ENCODE measurements around the gene FKBP3. TPM values are rescaled to one million over a fixed set of nuclear protein-coding genes. Genes with fewer than 3 reads are reported as not detected.
A peak's percentile ranks its signal among the peaks of the same experiment; 100 is the strongest.

The FKBP3 gene
- total and polyA plus RNA-seq, 2 donors (not counting 1 experiment from before 2014, with no cell fraction given): 18.5 to 58.7 TPM

DNA sequence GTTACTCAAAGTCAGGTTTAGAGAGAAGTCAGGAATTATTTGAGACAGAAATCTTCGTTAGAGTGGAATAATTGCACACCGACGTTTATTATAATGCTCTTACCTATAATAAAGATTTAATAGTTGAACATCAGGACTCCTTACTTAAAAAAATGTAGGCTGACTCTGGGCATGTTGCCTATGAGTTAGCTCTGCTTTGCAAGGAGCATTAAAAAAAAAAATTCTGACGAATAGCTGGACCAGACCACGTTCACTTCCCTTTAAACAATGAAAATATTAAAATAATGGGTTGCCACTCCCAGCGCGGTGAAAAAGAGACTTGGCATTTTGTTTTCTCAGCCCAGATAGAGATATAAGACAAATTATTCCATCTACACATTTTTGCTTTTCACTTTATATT lies 875 bp upstream of the FKBP3 start:
- no peaks in the 10 kb centered on the region for H4K20me1 ChIP-seq (ENCODE audit: control insufficient read depth, insufficient read depth, low read length, poor library complexity, severe bottlenecking)
- CTCF ChIA-PET: interaction anchor here (0.8 to 1.9 kb wide), 6 partner anchors 50 to 173 kb away, joined by 3 to 8 read pairs (median 4); partner anchors contain the start of genes KLHL28, MIS18BP1 and TOGARAM1
- peak overlapping the region; percentile 97 for H3K9ac ChIP-seq (ENCODE audit: low read length)
- peak overlapping the region; percentile 93 for H3K4me2 ChIP-seq (replicated peaks; ENCODE audit: low read depth, low read length, poor library complexity, severe bottlenecking)
- peak overlapping the region; percentile 99 for H2AFZ ChIP-seq (ENCODE audit: insufficient read depth, low read depth, low read length, poor library complexity, severe bottlenecking)
- peak overlapping the region; percentile 85 to 91 for H3K27ac ChIP-seq (ENCODE audit: low read length in 2 of 2)
- POLR2A ChIA-PET: interaction anchor here (1.6 to 3.0 kb wide), 2 partner anchors 118 to 173 kb away, joined by 8 to 15 read pairs; partner anchors contain the start of genes KLHL28, MIS18BP1 and TOGARAM1
- WGBS (ENCODE audit: insufficient coverage): 0% methylated on average over 1 of the region's 7 CpGs
- DNase-seq: no peak
- intact Hi-C loops (cut with micrococcal nuclease): loop anchor here (5.0 kb wide), 1 partner anchor 132 kb away; no protein-coding TSS in a partner anchor
- no peaks in the 10 kb centered on the region for H3K36me3 ChIP-seq (replicated peaks in 1 of 2; ENCODE audit: control extremely low read depth in 1 of 2, control insufficient read depth in 1 of 2, extremely low read depth in 1 of 2, insufficient read depth in 2 of 2, low read length in 1 of 2)
- Mint-ChIP-seq H3K27ac (peak overlapping the region; percentile 99), H3K27me3 (no peaks in the 10 kb centered on the region), H3K9me3 (ENCODE audit: insufficient read depth) (no peaks in the 10 kb centered on the region), H3K4me3 (peak overlapping the region; percentile 94), H3K4me1 (peaks cover 39% of the 10 kb centered on the region)
- TF ChIP-seq EZH2 (IDR thresholded peaks at IDR 0.05; ENCODE audit: borderline replicate concordance, insufficient read depth, low read depth, low read length, poor library complexity, severe bottlenecking) (no peak), CTCF (IDR thresholded peaks at IDR 0.05) (no peak)
- H3K79me2 ChIP-seq (ENCODE audit: control insufficient read depth, insufficient read depth, low read length): peaks cover 60% of the 10 kb centered on the region
- H3K4me3 ChIP-seq (ENCODE audit: control extremely low read depth in 1 of 5, extremely low read depth in 1 of 5, insufficient read depth in 1 of 5, low read depth in 2 of 5, low read length in 4 of 5): peak overlapping the region; percentile 79 to 99 (median 90)
- H3K4me1 ChIP-seq (ENCODE audit: control insufficient read depth in 2 of 2, insufficient read depth in 2 of 2, low read length in 2 of 2): peaks cover 23 to 27% of the 10 kb centered on the region in 2 donors
- H3K27me3 ChIP-seq (replicated peaks in 1 of 4; ENCODE audit: control extremely low read depth in 1 of 4, control insufficient read depth in 3 of 4, insufficient read depth in 4 of 4, low read length in 3 of 4): no peaks in the 10 kb centered on the region
- no peaks in the 10 kb centered on the region for H3K9me3 ChIP-seq (ENCODE audit: control extremely low read depth in 1 of 3, control insufficient read depth in 2 of 3, insufficient read depth in 1 of 3, low read length in 2 of 3)
- no peak for ATAC-seq (ENCODE audit: low read depth)

DNA sequence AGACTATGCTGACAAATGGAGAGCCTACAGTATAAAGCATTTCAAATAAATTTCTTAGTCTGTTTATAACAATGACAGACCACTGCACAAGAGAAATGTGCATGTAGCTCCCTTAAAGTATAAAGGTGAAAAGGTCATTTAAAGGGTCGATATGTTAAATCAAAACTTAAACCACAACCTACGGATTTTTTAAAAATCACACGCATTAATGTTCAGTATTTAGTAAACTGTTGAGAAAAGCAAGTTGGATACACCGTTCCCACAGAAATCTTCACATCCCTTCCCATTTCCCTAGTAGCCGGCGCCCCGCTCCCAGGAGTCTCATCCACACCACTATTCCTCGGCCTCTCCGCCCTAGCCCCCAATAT lies 614 bp downstream of the FKBP3 start:
- peak overlapping the region; percentile 94 for H3K4me3 Mint-ChIP-seq
- peak overlapping the region; percentile 62 to 85 for H3K27ac ChIP-seq (ENCODE audit: low read length in 2 of 2)
- no peaks in the 10 kb centered on the region for H3K27me3 Mint-ChIP-seq
- H3K36me3 ChIP-seq (replicated peaks in 1 of 2; ENCODE audit: control extremely low read depth in 1 of 2, control insufficient read depth in 1 of 2, extremely low read depth in 1 of 2, insufficient read depth in 2 of 2, low read length in 1 of 2): peaks cover 0 to 3% of the 10 kb centered on the region in 2 experiments
- WGBS (ENCODE audit: insufficient coverage): 3% methylated on average over 7 of the region's 9 CpGs
- peak overlapping the region; percentile 99 for H3K27ac Mint-ChIP-seq
- intact Hi-C loops (cut with micrococcal nuclease): loop anchor here (1.0 to 5.0 kb wide), 5 partner anchors 36 to 236 kb away; partner anchors contain the start of genes MIS18BP1, PRPF39 and TOGARAM1
- H3K4me1 Mint-ChIP-seq: peaks cover 38% of the 10 kb centered on the region
- H2AFZ ChIP-seq (ENCODE audit: insufficient read depth, low read depth, low read length, poor library complexity, severe bottlenecking): peak overlapping the region; percentile 99
- H3K9me3 ChIP-seq (ENCODE audit: control extremely low read depth in 1 of 3, control insufficient read depth in 2 of 3, insufficient read depth in 1 of 3, low read length in 2 of 3): no peaks in the 10 kb centered on the region
- peak overlapping the region; percentile 67 to 99 (median 89) for H3K4me3 ChIP-seq (ENCODE audit: control extremely low read depth in 1 of 5, extremely low read depth in 1 of 5, insufficient read depth in 1 of 5, low read depth in 2 of 5, low read length in 4 of 5)
- TF ChIP-seq CTCF (IDR thresholded peaks at IDR 0.05): no peak
- no peak for TF ChIP-seq EZH2 (IDR thresholded peaks at IDR 0.05; ENCODE audit: borderline replicate concordance, insufficient read depth, low read depth, low read length, poor library complexity, severe bottlenecking)
- DNase-seq (no peak), ATAC-seq (ENCODE audit: low read depth) (no peak)
- CTCF ChIA-PET: interaction anchor here (1.0 to 1.9 kb wide), 2 partner anchors 135 to 172 kb away, joined by 3 to 7 read pairs; partner anchors contain the start of genes KLHL28 and TOGARAM1
- H3K9me3 Mint-ChIP-seq (ENCODE audit: insufficient read depth): no peaks in the 10 kb centered on the region
- H3K79me2 ChIP-seq (ENCODE audit: control insufficient read depth, insufficient read depth, low read length): peaks cover 57% of the 10 kb centered on the region
- no peaks in the 10 kb centered on the region for H3K27me3 ChIP-seq (replicated peaks in 1 of 4; ENCODE audit: control extremely low read depth in 1 of 4, control insufficient read depth in 3 of 4, insufficient read depth in 4 of 4, low read length in 3 of 4)
- no peaks in the 10 kb centered on the region for H4K20me1 ChIP-seq (ENCODE audit: control insufficient read depth, insufficient read depth, low read length, poor library complexity, severe bottlenecking)
- H3K4me2 ChIP-seq (replicated peaks; ENCODE audit: low read depth, low read length, poor library complexity, severe bottlenecking): peak overlapping the region; percentile 93
- POLR2A ChIA-PET: interaction anchor here (1.5 to 3.0 kb wide), 2 partner anchors 118 to 171 kb away, joined by 3 to 15 read pairs; partner anchors contain the start of genes KLHL28 and TOGARAM1
- peak overlapping the region; percentile 97 for H3K9ac ChIP-seq (ENCODE audit: low read length)
- peaks cover 23 to 27% of the 10 kb centered on the region in 2 donors for H3K4me1 ChIP-seq (ENCODE audit: control insufficient read depth in 2 of 2, insufficient read depth in 2 of 2, low read length in 2 of 2)
